SK-N-SH (cell line): ENCODE data around the gene SETBP1.

Experiments used
- CHD2 ChIP-seq: fragments of 150-350 bp; IDR thresholded peaks from 2 replicates; pipeline ENCODE4 v1.6.1; 2018; ENCODE audit warnings: low read length; ENCODE audit not compliant: partially characterized antibody
- CTCF ChIP-seq: fragments of 200-600 bp; sonication (generic); IDR thresholded peaks from 2 replicates; pipeline ENCODE4 v1.6.1; 2017; ENCODE audit warnings: antibody characterized with exemption, mild to moderate bottlenecking, moderate library complexity
- EP300 ChIP-seq, 2 experiments: IDR thresholded peaks; 2 replicates each; pipeline versions ENCODE4 v1.4.0 to v1.6.1; 2012; ENCODE audit warnings: borderline replicate concordance in 1 of 2, low read depth in 1 of 2, low read length in 1 of 2
- MEF2A ChIP-seq: IDR thresholded peaks from 2 replicates; pipeline ENCODE4 v1.4.0; 2012; ENCODE audit warnings: low read depth, borderline replicate concordance
- MXI1 ChIP-seq: IDR thresholded peaks from 2 replicates; pipeline ENCODE4 v1.6.1; 2012; ENCODE audit warnings: mild to moderate bottlenecking, low read depth, low read length, improper control_type of control experiment
- NRF1 ChIP-seq: IDR thresholded peaks from 2 replicates; pipeline ENCODE4 v1.6.1; 2012; ENCODE audit warnings: low read depth, mild to moderate bottlenecking, low read length
- RAD21 ChIP-seq: IDR thresholded peaks from 2 replicates; pipeline ENCODE4 v1.6.1; 2012; ENCODE audit warnings: mild to moderate bottlenecking, low read length
- SIN3A ChIP-seq: IDR thresholded peaks from 2 replicates; pipeline ENCODE4 v1.6.1; 2012; ENCODE audit warnings: low read depth, mild to moderate bottlenecking, low read length, moderate library complexity, borderline replicate concordance
- TF ChIP-seq, protein P1 (sequence below): IDR thresholded peaks from 2 replicates; pipeline ENCODE4 v1.6.1; 2012; ENCODE audit warnings: mild to moderate bottlenecking, low read depth, low read length, moderate library complexity
- TF ChIP-seq, protein P2 (sequence below): fragments of 150-350 bp; IDR thresholded peaks from 2 replicates; pipeline ENCODE4 v1.6.1; 2017; ENCODE audit warnings: antibody characterized with exemption, low read length, low read depth, borderline replicate concordance

GRCh38 chr18:45111502-45111848 lies 430.8 kb downstream of the SETBP1 start:
- TF ChIP-seq, protein P1, sequence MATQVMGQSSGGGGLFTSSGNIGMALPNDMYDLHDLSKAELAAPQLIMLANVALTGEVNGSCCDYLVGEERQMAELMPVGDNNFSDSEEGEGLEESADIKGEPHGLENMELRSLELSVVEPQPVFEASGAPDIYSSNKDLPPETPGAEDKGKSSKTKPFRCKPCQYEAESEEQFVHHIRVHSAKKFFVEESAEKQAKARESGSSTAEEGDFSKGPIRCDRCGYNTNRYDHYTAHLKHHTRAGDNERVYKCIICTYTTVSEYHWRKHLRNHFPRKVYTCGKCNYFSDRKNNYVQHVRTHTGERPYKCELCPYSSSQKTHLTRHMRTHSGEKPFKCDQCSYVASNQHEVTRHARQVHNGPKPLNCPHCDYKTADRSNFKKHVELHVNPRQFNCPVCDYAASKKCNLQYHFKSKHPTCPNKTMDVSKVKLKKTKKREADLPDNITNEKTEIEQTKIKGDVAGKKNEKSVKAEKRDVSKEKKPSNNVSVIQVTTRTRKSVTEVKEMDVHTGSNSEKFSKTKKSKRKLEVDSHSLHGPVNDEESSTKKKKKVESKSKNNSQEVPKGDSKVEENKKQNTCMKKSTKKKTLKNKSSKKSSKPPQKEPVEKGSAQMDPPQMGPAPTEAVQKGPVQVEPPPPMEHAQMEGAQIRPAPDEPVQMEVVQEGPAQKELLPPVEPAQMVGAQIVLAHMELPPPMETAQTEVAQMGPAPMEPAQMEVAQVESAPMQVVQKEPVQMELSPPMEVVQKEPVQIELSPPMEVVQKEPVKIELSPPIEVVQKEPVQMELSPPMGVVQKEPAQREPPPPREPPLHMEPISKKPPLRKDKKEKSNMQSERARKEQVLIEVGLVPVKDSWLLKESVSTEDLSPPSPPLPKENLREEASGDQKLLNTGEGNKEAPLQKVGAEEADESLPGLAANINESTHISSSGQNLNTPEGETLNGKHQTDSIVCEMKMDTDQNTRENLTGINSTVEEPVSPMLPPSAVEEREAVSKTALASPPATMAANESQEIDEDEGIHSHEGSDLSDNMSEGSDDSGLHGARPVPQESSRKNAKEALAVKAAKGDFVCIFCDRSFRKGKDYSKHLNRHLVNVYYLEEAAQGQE: no peak
- TF ChIP-seq NRF1 (no peak), CTCF (no peak), MXI1 (no peak), EP300 (IDR thresholded peaks at IDR 0.05; ENCODE audit: borderline replicate concordance in 1 of 2, low read depth in 1 of 2, low read length in 1 of 2) (no peak), SIN3A (no peak), MEF2A (no peak), CHD2 (no peak), RAD21 (no peak)
- TF ChIP-seq, protein P2, sequence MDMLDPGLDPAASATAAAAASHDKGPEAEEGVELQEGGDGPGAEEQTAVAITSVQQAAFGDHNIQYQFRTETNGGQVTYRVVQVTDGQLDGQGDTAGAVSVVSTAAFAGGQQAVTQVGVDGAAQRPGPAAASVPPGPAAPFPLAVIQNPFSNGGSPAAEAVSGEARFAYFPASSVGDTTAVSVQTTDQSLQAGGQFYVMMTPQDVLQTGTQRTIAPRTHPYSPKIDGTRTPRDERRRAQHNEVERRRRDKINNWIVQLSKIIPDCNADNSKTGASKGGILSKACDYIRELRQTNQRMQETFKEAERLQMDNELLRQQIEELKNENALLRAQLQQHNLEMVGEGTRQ: no peak
